ENCODE data around the gene KIF1A.

KIF1A gene

DNA sequence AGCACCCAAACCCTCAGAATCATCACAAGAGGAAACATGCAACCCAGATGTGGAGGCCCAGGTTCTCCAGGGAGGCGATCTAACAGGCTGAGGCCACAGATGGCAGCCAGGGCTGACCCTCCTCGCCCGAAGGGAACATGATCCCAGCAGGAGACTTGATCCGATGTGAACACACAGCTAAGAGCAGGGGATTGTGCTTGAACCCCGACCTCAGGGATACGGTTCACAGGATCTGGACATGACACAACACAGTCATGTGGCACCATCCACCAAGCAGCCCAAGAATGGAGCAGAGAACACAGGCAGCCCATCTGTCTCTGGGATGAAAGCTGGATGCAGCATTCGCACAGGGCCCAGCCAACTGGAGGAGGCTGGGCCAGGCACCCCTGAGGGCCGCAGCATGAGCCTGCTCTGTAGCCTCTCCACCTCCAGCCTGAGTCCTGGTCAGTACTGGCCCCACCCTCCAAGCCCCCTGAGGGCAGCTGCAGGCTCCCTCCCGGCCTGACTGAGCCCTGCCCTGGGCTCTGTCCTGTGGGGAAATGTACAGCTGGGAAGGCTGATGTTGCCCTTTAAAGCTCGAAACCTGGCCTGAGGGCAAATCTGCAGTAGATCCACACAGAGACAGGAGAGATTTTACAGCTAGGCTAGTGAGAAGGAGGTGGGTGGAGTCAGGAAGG, 89.4 kb downstream of the KIF1A start:
- no peak overlapping the region for H3K4me3 ChIP-seq (ENCODE audit: low read length)
- no peak for DNase-seq (ENCODE audit: low read depth)
- TF ChIP-seq CTCF (conservative IDR thresholded peaks at IDR 0.05; ENCODE audit: low read depth, low read length), result no peak

DNA sequence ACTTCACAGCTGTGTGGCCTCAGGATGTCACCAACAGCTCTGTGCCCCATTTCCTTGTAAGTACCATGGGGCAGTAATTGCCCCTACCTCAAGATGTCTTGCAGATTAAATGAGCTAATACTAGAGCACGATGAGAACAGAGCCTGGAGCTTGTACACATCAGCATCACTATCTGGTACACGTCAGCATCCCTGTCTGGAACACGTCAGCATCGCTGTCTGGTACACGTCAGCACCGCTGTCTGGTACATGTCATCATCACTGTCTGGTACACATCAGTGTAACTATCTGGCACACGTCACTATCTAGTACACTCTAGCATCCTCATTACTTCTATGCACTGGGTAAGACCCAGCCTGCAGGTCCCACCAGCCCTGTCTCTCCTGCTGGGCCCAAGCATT, 91.2 kb downstream of the KIF1A start:
- TF ChIP-seq CTCF (conservative IDR thresholded peaks at IDR 0.05; ENCODE audit: low read depth, low read length), result no peak
- H3K4me3 ChIP-seq (ENCODE audit: low read length), result no peak overlapping the region
- DNase-seq (ENCODE audit: low read depth), result no peak

DNA sequence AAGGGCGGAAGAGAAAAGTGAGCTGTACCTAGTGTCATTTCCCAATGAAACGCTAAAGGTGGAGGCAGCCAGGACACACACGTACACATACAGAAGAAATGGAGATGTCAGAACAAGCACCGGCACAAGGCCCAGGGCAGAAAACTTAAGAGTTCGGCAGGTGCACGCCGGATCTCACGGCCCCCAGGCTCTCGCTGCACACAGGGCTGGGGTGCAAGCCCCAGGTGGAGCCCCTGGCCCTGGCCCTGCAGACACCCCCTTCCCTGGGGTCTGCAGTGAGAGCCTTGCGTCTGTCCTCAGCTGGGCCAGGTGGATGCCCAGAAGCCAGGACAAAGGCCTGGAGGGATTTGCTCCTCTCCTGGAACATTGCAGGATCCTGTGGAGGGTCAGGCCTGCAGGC, 91.7 kb downstream of the KIF1A start:
- H3K4me3 ChIP-seq (ENCODE audit: low read length), result no peak overlapping the region
- DNase-seq (ENCODE audit: low read depth), result no peak
- TF ChIP-seq CTCF (conservative IDR thresholded peaks at IDR 0.05; ENCODE audit: low read depth, low read length), result no peak

DNA sequence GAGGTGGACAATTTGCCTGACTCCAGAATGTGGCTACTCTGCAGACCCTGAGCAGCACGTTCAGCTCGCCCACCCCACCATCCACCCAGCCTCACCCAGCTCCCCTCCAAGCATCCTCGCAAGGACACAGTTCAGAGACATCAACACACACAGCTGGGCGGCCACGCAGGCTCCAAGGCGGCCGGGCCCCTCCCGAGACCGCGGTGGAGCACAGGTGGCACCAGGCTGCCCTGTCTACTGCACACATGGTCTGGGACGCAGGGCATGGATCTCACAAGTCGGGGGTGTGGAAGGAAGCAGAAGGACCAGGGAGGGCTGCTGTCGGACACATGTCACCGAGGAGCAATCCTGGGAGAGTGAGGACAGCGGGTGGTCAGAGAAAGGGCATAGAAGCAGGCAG, 92.1 kb downstream of the KIF1A start:
- TF ChIP-seq CTCF (conservative IDR thresholded peaks at IDR 0.05; ENCODE audit: low read depth, low read length), result no peak
- no peak for DNase-seq (ENCODE audit: low read depth)

DNA sequence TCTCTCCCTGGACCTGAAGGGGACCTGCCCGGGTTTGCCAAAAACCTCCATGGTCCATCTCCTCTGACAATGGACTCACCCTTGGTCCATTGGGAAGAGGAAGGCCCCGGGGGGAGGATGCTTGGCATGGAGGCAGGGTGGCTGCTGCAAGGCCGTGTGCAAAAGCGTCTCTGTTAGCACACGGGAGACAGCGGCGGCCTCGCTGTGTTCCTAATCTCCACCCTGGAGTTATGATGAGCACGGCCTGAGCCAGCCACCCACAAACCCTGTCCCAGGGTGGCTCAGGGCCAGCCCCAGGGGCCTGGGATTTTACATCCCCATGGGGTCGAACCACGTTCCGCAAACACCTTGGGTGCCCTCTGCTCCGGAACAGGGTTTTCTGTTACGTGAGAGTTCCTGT, 92.6 kb downstream of the KIF1A start:
- DNase-seq (ENCODE audit: low read depth), result no peak
- H3K4me3 ChIP-seq (ENCODE audit: low read length), result no peak overlapping the region
- no peak for TF ChIP-seq CTCF (conservative IDR thresholded peaks at IDR 0.05; ENCODE audit: low read depth, low read length)

More for the DNA sequence above, 92.1 kb downstream of the KIF1A start:
- H3K4me3 ChIP-seq (ENCODE audit: low read length), result no peak overlapping the region

- no peak for TF ChIP-seq CTCF (conservative IDR thresholded peaks at IDR 0.05; ENCODE audit: low read depth, low read length)
- no peak overlapping the region for H3K4me3 ChIP-seq (ENCODE audit: low read length)
Measured at GRCh38 chr2:240726876-240727275, 93.1 kb downstream of the KIF1A start.

DNA sequence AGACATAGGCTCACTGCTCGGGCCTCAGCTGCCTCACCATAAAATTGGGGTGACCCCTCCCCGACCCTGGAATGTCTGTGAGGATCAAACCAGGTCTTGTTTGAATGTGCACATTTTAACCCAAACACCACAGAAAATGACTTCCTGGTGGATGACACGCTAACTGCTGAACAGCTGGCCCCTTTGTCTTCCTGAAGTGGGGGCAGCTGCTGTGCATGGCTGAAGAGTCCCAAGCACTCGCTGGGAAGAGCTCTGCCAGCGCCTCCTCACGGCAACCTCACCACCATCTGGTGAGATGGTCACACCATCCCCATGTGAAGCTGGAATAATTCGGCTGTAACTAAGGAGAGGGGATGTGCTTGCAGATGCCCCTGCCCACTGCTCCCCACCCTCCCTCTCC, 94.3 kb downstream of the KIF1A start:
- DNase-seq (ENCODE audit: low read depth), result no peak
- no peak overlapping the region for H3K4me3 ChIP-seq (ENCODE audit: low read length)
- TF ChIP-seq CTCF (conservative IDR thresholded peaks at IDR 0.05; ENCODE audit: low read depth, low read length), result no peak

More at GRCh38 chr2:240726876-240727275, 93.1 kb downstream of the KIF1A start:
- DNase-seq (ENCODE audit: low read depth), result no peak
